GM12801 (cell line): ENCODE measurements around the gene ZCCHC12.

Experiments
- CTCF ChIP-seq: IDR thresholded peaks from one replicate; pipeline ENCODE4 v1.5.1; 2011; ENCODE audit warnings: control low read depth; ENCODE audit not compliant: insufficient read length; ENCODE audit errors: extremely low read depth

ZCCHC12 gene

GRCh38 chrX:118872102-118872566 is 48.5 kb downstream of the ZCCHC12 start:
- no peak for TF ChIP-seq CTCF
